OCI-LY3 (cell line): Measurements from ENCODE around the gene GRIK4.

ENCODE experiments used
- H2AFZ ChIP-seq: fragments of 200-600, 300-600 bp; shearing (Covaris generic); 2 replicates; pipeline ENCODE4 v1.6.0; 2014; ENCODE audit warnings: antibody characterized with exemption, low read depth, low read length
- H3K27ac ChIP-seq: fragments of 200-600, 300-600 bp; sonication (generic); 2 replicates; pipeline ENCODE4 v1.5.1; 2014; ENCODE audit warnings: mild to moderate bottlenecking, low read length, moderate library complexity, mixed read lengths
- H3K27me3 ChIP-seq: fragments of 200-600, 300-600 bp; sonication (generic); 2 replicates; pipeline ENCODE4 v1.6.1; 2014; ENCODE audit warnings: low read depth, low read length, mixed read lengths
- H3K36me3 ChIP-seq: fragments of 200-600, 300-600 bp; sonication (generic); replicated peaks from 2 replicates; pipeline ENCODE3; 2014; ENCODE audit warnings: low read depth, low read length, mixed read lengths
- H3K4me1 ChIP-seq: fragments of 300-600, 200-600 bp; sonication (generic); 2 replicates; pipeline ENCODE4 v1.6.1; 2014; ENCODE audit warnings: low read length, mixed read lengths
- H3K4me2 ChIP-seq: fragments of 200-600, 300-600 bp; sonication (generic); 2 replicates; pipeline ENCODE4 v1.6.1; 2014; ENCODE audit warnings: low read length, mixed read lengths
- H3K4me3 ChIP-seq: fragments of 300-600, 200-600 bp; sonication (generic); 2 replicates; pipeline ENCODE4 v1.5.1; 2014; ENCODE audit warnings: antibody characterized with exemption, mild to moderate bottlenecking, low read length, moderate library complexity
- H3K79me2 ChIP-seq: fragments of 300-600, 200-600 bp; shearing (Covaris generic); 2 replicates; pipeline ENCODE4 v1.6.1; 2014; ENCODE audit warnings: mild to moderate bottlenecking, low read length, mixed read lengths
- H3K9ac ChIP-seq: fragments of 300-600, 200-600 bp; shearing (Covaris generic); 2 replicates; pipeline ENCODE4 v1.6.0; 2014; ENCODE audit warnings: mild to moderate bottlenecking, low read length, moderate library complexity
- H3K9me3 ChIP-seq: fragments of 200-600, 300-600 bp; shearing (Covaris generic); 2 replicates; pipeline ENCODE4 v1.6.1; 2014; ENCODE audit warnings: low read length, mixed read lengths; ENCODE audit not compliant: insufficient read depth
- H4K20me1 ChIP-seq: fragments of 200-600, 300-600 bp; sonication (generic); 2 replicates; pipeline ENCODE4 v1.6.1; 2016; ENCODE audit warnings: low read length, mixed read lengths; ENCODE audit not compliant: insufficient read depth
- CTCF ChIP-seq: fragments of 200-600, 300-600 bp; sonication (generic); IDR thresholded peaks from 2 replicates; pipeline ENCODE4 v1.5.1; 2014; ENCODE audit warnings: antibody characterized with exemption, low read length, low read depth
- EZH2phosphoT487 ChIP-seq: fragments of 200-600 bp; shearing (Covaris generic); IDR thresholded peaks from 2 replicates; pipeline ENCODE4 v1.6.1; 2018; ENCODE audit warnings: antibody characterized with exemption, mixed run types, low read depth

GRIK4 gene

GRCh38 chr11:120973501-120973900, 462.0 kb downstream of the GRIK4 start:
- Histone ChIP-seq H3K27ac (no peak overlapping the region), H3K9ac (no peak overlapping the region), H2AFZ (no peak overlapping the region), H3K27me3 (peaks cover 62% of the 10 kb centered on the region), H3K4me2 (no peak overlapping the region), H4K20me1 (no peaks in the 10 kb centered on the region), H3K4me3 (no peak overlapping the region), H3K4me1 (no peaks in the 10 kb centered on the region), H3K9me3 (no peaks in the 10 kb centered on the region), H3K79me2 (no peaks in the 10 kb centered on the region), H3K36me3 (no peaks in the 10 kb centered on the region)
- no peak for TF ChIP-seq EZH2phosphoT487
- TF ChIP-seq CTCF: no peak

- Histone ChIP-seq H3K79me2 (no peaks in the 10 kb centered on the region), H3K4me2 (no peak overlapping the region), H3K27me3 (peaks cover 66% of the 10 kb centered on the region), H3K4me3 (no peak overlapping the region), H3K4me1 (no peaks in the 10 kb centered on the region), H3K9me3 (no peaks in the 10 kb centered on the region), H3K36me3 (no peaks in the 10 kb centered on the region), H4K20me1 (no peaks in the 10 kb centered on the region), H3K9ac (no peak overlapping the region), H2AFZ (no peak overlapping the region), H3K27ac (no peak overlapping the region)
- TF ChIP-seq CTCF (no peak), EZH2phosphoT487 (no peak)
These were observed 462.9 kb downstream of the GRIK4 start for GRCh38 chr11:120974466-120974865.

GRCh38 chr11:120974965-120975364, 463.4 kb downstream of the GRIK4 start:
- no peak for TF ChIP-seq EZH2phosphoT487
- no peak for TF ChIP-seq CTCF
- no peaks in the 10 kb centered on the region for H4K20me1 ChIP-seq
- H3K27ac ChIP-seq: no peak overlapping the region
- no peak overlapping the region for H2AFZ ChIP-seq
- no peaks in the 10 kb centered on the region for H3K79me2 ChIP-seq
- no peaks in the 10 kb centered on the region for H3K4me1 ChIP-seq
- H3K9me3 ChIP-seq: no peaks in the 10 kb centered on the region
- H3K9ac ChIP-seq: no peak overlapping the region
- H3K36me3 ChIP-seq: no peaks in the 10 kb centered on the region
- H3K4me3 ChIP-seq: no peak overlapping the region
- peaks cover 67% of the 10 kb centered on the region for H3K27me3 ChIP-seq
- no peak overlapping the region for H3K4me2 ChIP-seq

- H3K27me3 ChIP-seq: peaks cover 69% of the 10 kb centered on the region
- H2AFZ ChIP-seq: no peak overlapping the region
- no peaks in the 10 kb centered on the region for H3K9me3 ChIP-seq
- H3K4me1 ChIP-seq: no peaks in the 10 kb centered on the region
- no peak overlapping the region for H3K27ac ChIP-seq
- no peaks in the 10 kb centered on the region for H4K20me1 ChIP-seq
- no peak for TF ChIP-seq EZH2phosphoT487
- no peak for TF ChIP-seq CTCF
- no peak overlapping the region for H3K4me2 ChIP-seq
- no peaks in the 10 kb centered on the region for H3K79me2 ChIP-seq
- no peaks in the 10 kb centered on the region for H3K36me3 ChIP-seq
- H3K4me3 ChIP-seq: no peak overlapping the region
- H3K9ac ChIP-seq: no peak overlapping the region
These were observed 466.0 kb downstream of the GRIK4 start for GRCh38 chr11:120977266-120978137.
